H1 (cell line): Measurements from ENCODE around the gene ISX.

Experiments used
- EGR1 ChIP-seq: IDR thresholded peaks from 2 replicates; pipeline ENCODE4 v1.6.1; 2011; ENCODE audit warnings: low read depth, low read length, borderline replicate concordance
- SP2 ChIP-seq: IDR thresholded peaks from 2 replicates; pipeline ENCODE4 v1.6.1; 2012; ENCODE audit warnings: mild to moderate bottlenecking, low read length, inconsistent platforms
- TEAD4 ChIP-seq: IDR thresholded peaks from 2 replicates; pipeline ENCODE4 v1.6.1; 2012; ENCODE audit warnings: low read depth, low read length, inconsistent platforms, mixed read lengths
- YY1 ChIP-seq: IDR thresholded peaks from 2 replicates; pipeline ENCODE4 v1.6.1; 2011; ENCODE audit warnings: low read depth, mild to moderate bottlenecking, low read length
- TF ChIP-seq, protein P1 (sequence below), 3 experiments: IDR thresholded peaks; 1 replicate in 2 of 3; 2 replicates in 1 of 3; pipeline versions ENCODE4 v1.5.1 to v1.6.1; 2011; ENCODE audit warnings: low read length in 3 of 3, mild to moderate bottlenecking in 3 of 3, inconsistent platforms in 2 of 3, low read depth in 1 of 3, moderate library complexity in 1 of 3; ENCODE audit not compliant: insufficient read depth in 1 of 3; ENCODE audit errors: control extremely low read depth in 1 of 3

DNA sequence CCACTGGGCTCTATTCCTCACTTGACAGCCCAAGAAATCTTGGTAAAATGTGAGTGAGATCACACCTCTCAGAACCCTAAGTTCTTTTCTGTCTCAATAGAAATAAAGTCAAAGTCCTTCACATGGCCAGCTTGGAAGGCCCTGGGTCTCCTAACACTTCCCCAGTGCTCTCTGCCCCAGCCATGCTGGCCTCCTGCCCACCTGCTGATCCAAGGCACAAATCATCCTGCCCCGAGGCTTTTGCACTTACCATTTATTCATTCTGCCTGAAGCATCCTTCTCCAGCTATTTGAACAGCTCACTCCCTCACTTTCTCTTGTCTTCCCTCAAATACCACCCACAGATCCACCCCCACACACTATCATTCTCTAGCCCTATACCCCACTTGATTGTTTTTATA is 26.4 kb downstream of the ISX start:
- TF ChIP-seq, protein P1, sequence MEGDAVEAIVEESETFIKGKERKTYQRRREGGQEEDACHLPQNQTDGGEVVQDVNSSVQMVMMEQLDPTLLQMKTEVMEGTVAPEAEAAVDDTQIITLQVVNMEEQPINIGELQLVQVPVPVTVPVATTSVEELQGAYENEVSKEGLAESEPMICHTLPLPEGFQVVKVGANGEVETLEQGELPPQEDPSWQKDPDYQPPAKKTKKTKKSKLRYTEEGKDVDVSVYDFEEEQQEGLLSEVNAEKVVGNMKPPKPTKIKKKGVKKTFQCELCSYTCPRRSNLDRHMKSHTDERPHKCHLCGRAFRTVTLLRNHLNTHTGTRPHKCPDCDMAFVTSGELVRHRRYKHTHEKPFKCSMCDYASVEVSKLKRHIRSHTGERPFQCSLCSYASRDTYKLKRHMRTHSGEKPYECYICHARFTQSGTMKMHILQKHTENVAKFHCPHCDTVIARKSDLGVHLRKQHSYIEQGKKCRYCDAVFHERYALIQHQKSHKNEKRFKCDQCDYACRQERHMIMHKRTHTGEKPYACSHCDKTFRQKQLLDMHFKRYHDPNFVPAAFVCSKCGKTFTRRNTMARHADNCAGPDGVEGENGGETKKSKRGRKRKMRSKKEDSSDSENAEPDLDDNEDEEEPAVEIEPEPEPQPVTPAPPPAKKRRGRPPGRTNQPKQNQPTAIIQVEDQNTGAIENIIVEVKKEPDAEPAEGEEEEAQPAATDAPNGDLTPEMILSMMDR (IDR thresholded peaks at IDR 0.05; ENCODE audit: control extremely low read depth in 1 of 3, insufficient read depth in 1 of 3, low read depth in 1 of 3, low read length in 3 of 3): no peak
- TF ChIP-seq YY1: no peak
- no peak for TF ChIP-seq EGR1
- no peak for TF ChIP-seq SP2
- TF ChIP-seq TEAD4: no peak
